MM.1S (cell line): ENCODE measurements around the gene ATL1.
"Not testable (repeated sequence)": the region's sequence is repeated elsewhere in the genome, so short reads cannot be mapped to it uniquely, and the experiment has no call there.

Experiments used
- CTCF ChIP-seq: fragments of 300-600 bp; sonication (generic); IDR thresholded peaks from 2 replicates; pipeline ENCODE4 v1.5.1; 2016; ENCODE audit warnings: antibody characterized with exemption, low read length, mixed read lengths
- EZH2 ChIP-seq: fragments of 300-600 bp; sonication (generic); optimal IDR thresholded peaks from 2 replicates; pipeline ENCODE3; 2017; ENCODE audit warnings: low read depth, mild to moderate bottlenecking, antibody characterized with exemption, low read length, mixed read lengths
- EZH2phosphoT487 ChIP-seq: fragments of 300-600 bp; sonication (generic); IDR thresholded peaks from 2 replicates; pipeline ENCODE4 v1.6.1; 2018; ENCODE audit warnings: antibody characterized with exemption, low read length

- not testable (repeated sequence) for TF ChIP-seq EZH2phosphoT487, CTCF, EZH2
These were observed 104.6 kb downstream of the ATL1 start for GRCh38 chr14:50664579-50664978.
